Bone marrow (tissue), 2 donors: ENCODE results near the gene MAP2K6.

Source experiments
- DNase-seq, 2 donors: peaks; one replicate each; lab custom pipeline; 2025; lab: John Stamatoyannopoulos, UW

Gene MAP2K6

DNA sequence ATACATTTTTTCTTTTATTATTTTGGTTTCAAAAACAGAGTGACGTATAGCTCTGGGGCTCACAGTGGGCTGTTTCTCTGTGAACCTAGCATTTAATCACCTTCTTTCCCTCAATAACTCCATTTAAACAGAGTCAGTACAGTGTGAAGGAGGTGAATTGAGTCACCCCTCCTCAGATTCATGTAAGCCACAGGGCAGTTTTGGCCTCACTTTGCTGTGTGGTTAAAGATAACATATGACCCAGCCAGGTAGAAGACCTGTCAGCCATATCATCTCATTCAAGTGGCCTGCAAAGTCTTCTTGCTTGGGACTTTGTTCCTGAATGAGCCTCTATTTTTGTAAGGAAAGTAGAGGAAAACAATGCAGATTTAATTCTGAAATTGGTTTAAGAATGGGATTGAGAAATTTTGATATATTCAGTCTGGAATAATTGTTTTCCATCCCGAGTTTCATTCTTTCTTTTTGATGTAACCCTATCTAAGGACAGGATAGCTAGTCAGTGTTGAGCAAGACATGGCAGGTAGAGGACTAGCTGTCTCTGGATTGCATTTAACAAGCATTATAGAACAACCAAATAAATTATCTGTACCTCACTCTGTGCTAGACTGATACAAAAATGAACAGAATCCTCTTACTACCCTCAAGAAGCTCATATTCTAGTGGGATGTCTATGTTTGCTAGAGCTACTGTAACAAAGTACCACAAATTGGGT is 13.1 kb downstream of the MAP2K6 start:
- DNase-seq = no peak

DNA sequence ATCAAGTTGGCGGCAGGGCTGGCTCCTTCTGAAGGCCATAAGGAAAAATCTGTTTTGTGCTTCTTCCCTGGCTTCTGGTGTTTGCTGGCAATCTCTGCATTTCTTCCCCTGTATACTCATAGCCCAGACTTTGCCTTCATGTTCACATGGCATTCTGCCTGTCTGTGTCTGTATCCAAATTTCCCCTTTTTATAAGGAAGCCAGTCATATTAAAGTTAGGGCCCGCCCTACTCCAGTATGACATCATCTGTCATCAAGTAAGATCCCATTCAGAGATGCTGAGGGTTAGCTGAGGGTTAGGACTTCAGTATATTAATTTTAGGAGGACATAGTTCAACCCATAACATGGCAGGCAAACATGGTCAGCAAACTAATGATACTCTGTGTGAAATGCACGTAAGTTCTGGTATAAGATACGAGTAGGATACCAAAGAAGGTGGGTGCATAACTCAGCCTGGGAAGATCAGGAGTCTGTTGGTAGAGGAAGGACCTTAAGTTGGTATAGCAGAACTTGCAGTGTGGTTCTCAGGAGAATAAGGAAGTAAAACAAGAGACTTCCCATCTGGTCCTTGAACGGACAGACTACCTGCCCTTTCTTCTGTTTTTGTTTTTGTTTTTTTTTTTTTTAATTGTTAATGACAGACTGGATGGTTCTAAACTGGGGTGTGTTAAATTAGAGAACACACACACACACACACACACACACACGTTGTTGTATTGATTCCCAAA is 13.9 kb downstream of the MAP2K6 start:
- peak in 1 of 2 donors; percentile 2 for DNase-seq

DNA sequence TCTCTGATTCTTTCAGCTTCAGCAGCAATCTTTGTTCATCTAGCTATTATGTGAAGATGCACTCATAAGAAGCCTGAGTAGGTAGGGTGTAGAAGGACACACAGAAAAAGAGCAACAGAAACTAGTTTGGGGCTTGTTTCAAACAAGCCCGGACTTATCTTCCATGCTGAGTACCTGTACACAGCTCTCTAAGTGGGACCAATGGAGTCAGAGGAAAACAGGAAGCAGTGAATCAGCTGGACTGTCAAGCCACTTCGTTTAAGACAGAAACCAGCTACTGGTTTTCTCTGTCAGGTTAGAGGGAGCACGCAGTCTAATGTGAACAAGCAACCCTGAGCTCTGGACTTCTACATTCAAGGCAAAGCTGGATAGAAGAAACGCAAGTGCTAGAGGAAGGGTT is 16.0 kb downstream of the MAP2K6 start:
- peak in 1 of 2 donors; percentile 4 for DNase-seq

- DNase-seq = no peak
Measured at GRCh38 chr17:69431835-69432234, 17.3 kb downstream of the MAP2K6 start.

DNA sequence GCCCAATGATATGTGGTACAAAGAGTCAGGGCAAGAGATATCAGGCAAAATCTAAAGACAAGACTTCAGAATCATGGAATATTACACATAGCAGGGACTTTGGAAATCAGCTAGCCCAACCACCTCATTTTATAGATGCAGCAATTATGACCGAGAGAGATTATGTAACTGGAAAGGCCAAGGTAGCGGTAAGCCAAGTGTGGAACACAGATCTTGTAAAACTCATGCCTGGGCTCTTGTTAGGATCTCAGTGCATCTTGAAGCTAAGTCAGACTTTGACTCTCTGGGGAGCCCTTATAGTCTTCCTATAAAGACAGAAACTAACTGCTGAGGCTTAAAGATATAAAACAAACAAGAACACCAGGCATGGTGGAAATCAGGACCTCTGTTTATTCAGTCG is 18.6 kb downstream of the MAP2K6 start:
- DNase-seq = no peak

- no peak for DNase-seq
Measured at GRCh38 chr17:69434164-69434579, 19.7 kb downstream of the MAP2K6 start.

- no peak for DNase-seq
Measured at GRCh38 chr17:69435971-69436696, 21.6 kb downstream of the MAP2K6 start.

DNA sequence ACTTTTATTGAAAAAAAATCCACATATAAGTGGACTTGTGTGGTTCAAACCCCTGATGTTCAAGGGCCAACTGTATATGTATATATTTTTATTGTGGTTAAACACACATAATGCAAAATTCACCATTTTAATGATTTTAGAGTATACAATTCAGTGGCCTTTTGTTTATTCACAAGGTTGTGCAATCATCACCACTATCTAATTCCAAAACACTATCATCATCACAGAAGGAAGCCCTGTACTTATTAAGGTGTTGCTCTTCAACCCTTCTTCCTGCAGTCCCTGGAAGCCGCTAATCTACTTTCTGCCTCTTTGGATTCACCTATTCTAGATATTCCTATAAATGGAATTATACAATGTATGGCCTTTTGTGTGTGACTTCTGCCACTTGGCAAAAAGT is 23.0 kb downstream of the MAP2K6 start:
- no peak for DNase-seq

DNA sequence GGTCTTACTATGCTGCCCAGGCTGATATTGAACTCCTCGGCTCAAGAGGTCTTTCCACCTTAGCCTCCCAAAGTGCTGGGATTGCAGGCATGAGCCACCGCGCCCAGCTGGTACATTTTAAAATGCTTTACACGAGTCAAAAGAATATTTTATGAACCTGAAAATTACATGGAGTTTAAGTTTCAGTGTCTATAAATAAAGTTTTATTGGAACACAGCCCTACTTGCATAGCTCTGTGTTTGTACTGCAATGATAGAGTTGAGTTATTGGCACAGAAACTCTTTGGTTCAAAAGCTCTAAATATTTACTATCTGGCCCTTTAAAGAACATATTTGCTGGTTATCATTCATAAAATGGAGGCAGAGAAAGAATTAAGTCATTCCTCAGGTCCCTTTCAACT is 24.3 kb downstream of the MAP2K6 start:
- no peak for DNase-seq

- DNase-seq = no peak
Measured at GRCh38 chr17:69441179-69441578, 26.7 kb downstream of the MAP2K6 start.

- no peak for DNase-seq
Measured at GRCh38 chr17:69443138-69443537, 28.6 kb downstream of the MAP2K6 start.

- DNase-seq = no peak
Measured at GRCh38 chr17:69444023-69444422, 29.5 kb downstream of the MAP2K6 start.

DNA sequence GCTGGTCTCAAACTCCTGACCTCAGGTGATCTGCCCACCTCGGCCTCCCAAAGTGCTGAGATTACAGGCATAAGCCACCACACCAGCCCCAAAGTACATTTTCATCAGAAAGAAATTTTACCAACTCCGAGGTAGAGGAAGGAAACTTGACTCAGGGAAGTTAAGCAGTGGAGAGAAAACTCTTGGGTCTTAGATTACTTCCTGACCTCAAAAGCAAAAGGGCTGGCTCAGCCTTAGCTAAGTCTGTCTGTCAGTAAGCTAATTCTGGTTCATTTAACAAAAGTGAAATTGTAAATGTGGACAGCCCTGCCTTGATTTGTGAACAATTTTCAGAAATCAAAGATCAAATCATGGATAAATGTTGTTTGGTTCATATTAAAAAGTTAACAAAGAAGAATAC is 30.6 kb downstream of the MAP2K6 start:
- DNase-seq = no peak

- DNase-seq = no peak
Measured at GRCh38 chr17:69447726-69448125, 33.2 kb downstream of the MAP2K6 start.

DNA sequence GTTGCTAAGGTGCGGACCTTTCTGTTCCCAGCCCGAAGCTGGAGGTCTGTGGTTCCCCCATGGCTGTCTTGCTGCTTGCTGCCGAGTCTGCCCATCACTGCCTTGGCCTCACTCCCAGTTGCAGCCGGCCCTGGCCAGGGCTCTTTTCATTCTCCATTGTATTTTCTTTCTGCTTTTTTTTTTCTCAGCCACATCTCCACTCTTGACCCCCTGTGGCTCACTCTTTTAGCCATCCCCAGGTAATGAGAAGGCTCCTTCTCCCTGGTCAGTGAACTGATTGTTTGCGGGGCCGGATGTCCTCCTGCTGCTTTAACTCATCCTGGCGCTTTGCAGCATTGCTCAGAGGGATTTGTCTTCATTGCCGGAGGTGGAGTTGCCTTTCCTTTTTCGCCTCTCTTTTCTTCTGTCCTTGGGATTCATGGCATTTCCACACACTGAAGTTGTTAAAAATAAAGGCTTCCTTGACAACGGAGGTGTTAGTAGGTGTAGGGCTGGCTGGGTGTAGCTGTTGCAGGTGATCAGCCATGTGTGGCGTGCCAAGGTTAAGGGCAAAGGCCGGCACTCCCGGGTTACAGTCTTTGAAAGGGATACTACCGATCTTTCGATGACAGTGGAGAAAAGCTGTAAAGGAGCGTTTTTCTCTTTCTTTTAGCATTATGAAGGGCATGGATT is 34.1 kb downstream of the MAP2K6 start:
- DNase-seq = no peak

DNA sequence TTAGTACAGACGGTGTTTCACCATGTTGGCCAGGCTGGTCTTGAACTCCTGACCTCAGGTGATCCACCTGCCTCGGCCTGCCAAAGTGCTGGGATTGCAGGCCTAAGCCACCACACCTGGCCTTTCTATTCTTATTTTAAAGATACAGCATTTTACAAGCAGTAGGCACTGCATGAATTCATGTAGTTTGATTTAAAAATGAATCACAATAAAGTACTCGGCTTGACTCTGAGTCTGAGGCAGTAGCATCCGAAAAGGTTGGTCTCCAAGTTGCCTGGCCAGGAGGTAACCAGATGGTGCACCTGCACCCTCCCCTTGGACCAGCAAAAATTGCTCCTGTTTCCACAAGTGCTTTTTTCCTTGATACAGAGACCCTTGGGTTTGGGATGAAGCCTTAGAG is 35.6 kb downstream of the MAP2K6 start:
- DNase-seq = no peak

DNA sequence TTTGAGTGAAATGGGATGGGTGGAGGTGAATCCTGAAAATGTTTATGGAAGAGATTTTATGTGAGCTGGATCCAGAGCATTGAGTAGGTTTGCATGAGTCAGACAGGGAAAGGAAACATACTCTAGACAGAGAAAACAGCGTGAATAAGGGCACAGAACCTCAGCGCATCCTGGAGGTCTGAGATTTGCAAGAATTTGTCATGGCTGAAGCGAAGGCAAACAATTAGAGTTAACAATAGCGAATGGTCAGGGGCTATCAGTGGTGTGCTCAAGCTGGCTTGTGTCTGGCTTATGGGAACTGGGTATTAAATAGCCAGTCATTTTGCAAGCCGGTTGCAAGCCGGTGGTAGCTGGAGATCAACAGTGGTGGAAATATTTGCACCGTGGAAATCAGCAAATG is 36.4 kb downstream of the MAP2K6 start:
- DNase-seq = no peak

- DNase-seq = no peak
Measured at GRCh38 chr17:69451416-69452394, 37.2 kb downstream of the MAP2K6 start.

GRCh38 chr17:69452664-69453260 is 38.3 kb downstream of the MAP2K6 start:
- DNase-seq = no peak

DNA sequence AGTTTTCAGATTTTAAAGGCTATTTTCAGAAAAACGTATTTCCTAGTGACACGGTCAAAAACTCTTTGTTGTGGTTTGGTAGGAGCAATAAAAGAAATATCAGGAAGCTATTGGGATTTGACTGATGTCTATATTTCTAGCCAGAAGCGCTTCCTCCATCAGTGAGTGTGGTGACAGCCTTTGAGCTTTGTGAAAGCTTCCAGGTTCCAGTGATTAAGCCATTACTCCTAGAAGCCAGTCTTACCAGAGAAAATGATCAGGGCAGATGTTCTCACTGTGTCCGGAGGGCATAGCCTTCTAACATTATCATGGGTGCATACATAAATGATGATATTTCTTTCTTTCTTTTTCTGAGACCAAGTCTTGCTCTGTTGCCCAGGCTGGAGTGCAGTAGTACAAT is 39.6 kb downstream of the MAP2K6 start:
- DNase-seq = no peak

DNA sequence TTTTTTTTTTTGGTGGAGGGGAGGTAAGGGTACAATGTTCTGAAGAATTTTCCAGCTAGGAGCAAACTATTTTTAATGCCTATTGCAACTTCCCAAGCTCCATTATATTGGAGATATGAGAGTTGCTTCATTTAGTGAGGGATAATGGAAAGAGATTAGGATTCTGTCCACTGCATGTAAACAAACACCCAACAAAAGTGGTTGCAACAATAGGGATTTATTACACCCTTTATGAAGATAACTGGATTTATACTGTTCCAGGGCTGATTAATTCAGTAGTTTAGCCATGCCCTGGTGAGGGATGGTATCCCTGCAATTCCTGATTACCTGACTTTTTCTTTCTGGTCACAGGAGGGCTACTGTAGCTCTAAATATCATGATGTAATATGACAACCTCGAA is 40.5 kb downstream of the MAP2K6 start:
- DNase-seq = no peak
